ENCODE measurements around the gene NEFH.

DNA sequence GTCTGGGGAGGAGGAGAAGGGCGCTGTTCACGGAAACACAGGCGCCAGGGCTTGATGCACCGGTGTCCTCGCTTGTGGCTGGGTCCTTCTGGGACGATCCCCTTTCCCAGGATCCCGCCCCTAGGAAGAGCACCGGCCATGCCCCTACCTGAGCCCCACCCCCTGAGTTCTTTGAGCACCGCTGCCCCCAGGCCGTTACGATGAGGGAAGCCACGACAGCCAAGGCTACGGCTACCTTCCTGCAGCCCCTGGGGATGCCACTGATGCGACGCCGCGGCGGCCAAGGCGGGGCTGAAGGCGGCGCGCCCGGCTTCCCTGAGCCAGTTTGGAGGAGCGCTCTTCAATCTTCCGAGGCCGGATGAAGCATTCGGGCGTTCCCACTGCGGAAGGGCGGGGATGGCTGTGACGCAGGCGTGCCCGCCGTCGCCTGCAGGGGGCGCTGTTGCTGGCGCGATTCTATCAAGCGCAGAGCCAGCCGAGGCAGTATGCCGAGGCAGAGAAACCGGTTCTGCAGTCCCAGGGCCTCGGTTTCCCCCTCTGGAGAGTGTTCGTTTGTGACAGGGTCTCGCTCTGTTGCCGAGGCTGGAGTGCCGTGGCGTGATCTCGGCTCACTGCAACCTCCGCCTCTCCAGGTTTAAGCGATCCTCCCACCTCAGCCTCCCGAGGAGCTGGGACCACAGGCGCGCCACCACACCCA, 9.7 kb upstream of the NEFH start:
- TF ChIP-seq TCF7L2 (IDR thresholded peaks at IDR 0.05; ENCODE audit: borderline replicate concordance, extremely low read depth, insufficient read depth, insufficient read length) (peak; percentile 41), POLR2A (IDR thresholded peaks at IDR 0.05; ENCODE audit: borderline replicate concordance, extremely low read depth, insufficient read depth, insufficient read length) (no peak), EZH2 (IDR thresholded peaks at IDR 0.05) (no peak), JUND (IDR thresholded peaks at IDR 0.05) (no peak), SIN3A (IDR thresholded peaks at IDR 0.05; ENCODE audit: low read depth) (0 out of 2 replicates have a peak, but pooled peaks have one; percentile 20), SP1 (IDR thresholded peaks at IDR 0.05; ENCODE audit: low read depth) (no peak), YY1 (IDR thresholded peaks at IDR 0.05; ENCODE audit: extremely low read depth, insufficient replicate concordance, low read depth, low read length) (no peak), EGR1 (IDR thresholded peaks at IDR 0.05; ENCODE audit: low read depth) (no peak)
- TF ChIP-seq, protein P1, sequence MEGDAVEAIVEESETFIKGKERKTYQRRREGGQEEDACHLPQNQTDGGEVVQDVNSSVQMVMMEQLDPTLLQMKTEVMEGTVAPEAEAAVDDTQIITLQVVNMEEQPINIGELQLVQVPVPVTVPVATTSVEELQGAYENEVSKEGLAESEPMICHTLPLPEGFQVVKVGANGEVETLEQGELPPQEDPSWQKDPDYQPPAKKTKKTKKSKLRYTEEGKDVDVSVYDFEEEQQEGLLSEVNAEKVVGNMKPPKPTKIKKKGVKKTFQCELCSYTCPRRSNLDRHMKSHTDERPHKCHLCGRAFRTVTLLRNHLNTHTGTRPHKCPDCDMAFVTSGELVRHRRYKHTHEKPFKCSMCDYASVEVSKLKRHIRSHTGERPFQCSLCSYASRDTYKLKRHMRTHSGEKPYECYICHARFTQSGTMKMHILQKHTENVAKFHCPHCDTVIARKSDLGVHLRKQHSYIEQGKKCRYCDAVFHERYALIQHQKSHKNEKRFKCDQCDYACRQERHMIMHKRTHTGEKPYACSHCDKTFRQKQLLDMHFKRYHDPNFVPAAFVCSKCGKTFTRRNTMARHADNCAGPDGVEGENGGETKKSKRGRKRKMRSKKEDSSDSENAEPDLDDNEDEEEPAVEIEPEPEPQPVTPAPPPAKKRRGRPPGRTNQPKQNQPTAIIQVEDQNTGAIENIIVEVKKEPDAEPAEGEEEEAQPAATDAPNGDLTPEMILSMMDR (IDR thresholded peaks at IDR 0.05 in 2 of 3, conservative IDR thresholded peaks at IDR 0.05 in 1 of 3; ENCODE audit: borderline replicate concordance in 1 of 3, insufficient read depth in 1 of 3, low read depth in 2 of 3, low read length in 2 of 3), result peak; percentile 60 to 97 (median 96); a peak in 5 of 6 replicates
- TF ChIP-seq, protein P2, sequence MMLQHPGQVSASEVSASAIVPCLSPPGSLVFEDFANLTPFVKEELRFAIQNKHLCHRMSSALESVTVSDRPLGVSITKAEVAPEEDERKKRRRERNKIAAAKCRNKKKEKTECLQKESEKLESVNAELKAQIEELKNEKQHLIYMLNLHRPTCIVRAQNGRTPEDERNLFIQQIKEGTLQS (IDR thresholded peaks at IDR 0.05), result no peak
